Measurements from ENCODE around the gene FKBP1B. TPM values are rescaled to one million over a fixed set of nuclear protein-coding genes. Genes with fewer than 3 reads are reported as not detected.

The FKBP1B gene
- total RNA-seq, 1 experiment from 2014 or later = 15.1 TPM

DNA sequence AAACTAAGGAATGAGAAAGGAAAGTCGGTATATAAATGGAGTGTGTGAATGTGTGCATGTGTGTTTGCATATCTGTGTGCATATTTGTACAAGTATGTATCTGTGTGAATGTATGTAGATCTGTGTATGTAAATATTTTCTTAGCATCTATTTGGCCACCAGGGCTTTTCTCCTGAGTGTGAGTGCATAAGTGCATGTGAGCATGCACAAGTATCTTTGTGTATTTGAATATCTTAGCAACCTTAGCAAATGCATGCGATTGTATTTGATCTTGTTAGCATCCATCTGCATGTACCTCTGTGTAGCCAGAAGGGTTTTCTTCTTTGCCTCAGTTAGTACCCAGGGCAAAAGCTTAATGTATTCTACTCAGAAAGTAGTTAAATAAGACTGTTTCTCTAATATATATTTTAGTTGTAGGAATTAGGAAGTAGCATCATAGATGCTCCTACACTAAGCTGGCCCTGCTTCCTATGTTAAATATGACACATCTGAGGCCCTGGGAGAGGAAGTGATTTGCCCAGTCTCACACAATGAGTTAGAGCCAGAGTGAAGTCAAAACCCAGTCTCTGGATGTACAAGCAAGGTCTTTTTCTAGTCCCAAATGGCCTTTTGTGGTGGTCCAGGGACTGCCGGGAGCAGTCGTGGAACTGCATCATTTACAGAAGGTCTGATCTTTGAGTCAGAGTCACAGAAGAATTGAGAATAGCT lies 9.2 kb downstream of the FKBP1B start:
- H3K27ac ChIP-seq = no peak overlapping the region
- no peaks in the 10 kb centered on the region for H3K36me3 ChIP-seq
- no peaks in the 10 kb centered on the region for H3K4me1 ChIP-seq (replicated peaks)
- no peaks in the 10 kb centered on the region for H3K27me3 ChIP-seq (replicated peaks)
- no peaks in the 10 kb centered on the region for H3K9me3 ChIP-seq (replicated peaks)
- no peak overlapping the region for H3K4me3 ChIP-seq
- no peak for DNase-seq (ENCODE audit: low read depth in 1 of 2, low spot score in 2 of 2)

DNA sequence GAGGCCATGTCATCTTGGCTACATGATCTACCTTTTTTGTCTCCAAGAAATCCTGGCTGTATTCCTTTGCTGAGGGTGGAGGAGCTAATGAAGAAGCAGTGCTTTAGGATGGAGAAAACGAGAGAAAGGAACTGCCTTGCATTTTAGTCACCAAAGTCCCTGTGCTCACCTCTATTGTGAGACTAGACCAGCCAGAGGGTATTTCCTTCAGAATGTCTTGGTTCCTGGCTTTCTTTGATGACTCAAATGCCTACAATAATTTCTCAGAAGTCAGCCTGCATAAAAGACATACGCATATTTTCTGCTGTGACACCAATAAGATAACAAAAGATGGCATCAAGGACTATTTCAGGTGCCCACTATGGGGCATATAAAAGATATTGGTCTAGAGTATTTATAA lies 15.8 kb downstream of the FKBP1B start:
- H3K9me3 ChIP-seq (replicated peaks) = no peaks in the 10 kb centered on the region
- H3K27me3 ChIP-seq (replicated peaks) = no peaks in the 10 kb centered on the region
- no peak for DNase-seq (ENCODE audit: low read depth in 1 of 2, low spot score in 2 of 2)
- no peak overlapping the region for H3K27ac ChIP-seq
- no peaks in the 10 kb centered on the region for H3K4me1 ChIP-seq (replicated peaks)
- H3K4me3 ChIP-seq = no peak overlapping the region
- peaks cover 50% of the 10 kb centered on the region for H3K36me3 ChIP-seq

- no peak overlapping the region for H3K27ac ChIP-seq
- peaks cover 7% of the 10 kb centered on the region; the same call in 1 of the 2 replicates for H3K4me1 ChIP-seq (replicated peaks)
- peaks cover 60% of the 10 kb centered on the region for H3K36me3 ChIP-seq
- no peak overlapping the region for H3K4me3 ChIP-seq
- no peak for DNase-seq (ENCODE audit: low read depth in 1 of 2, low spot score in 2 of 2)
- H3K9me3 ChIP-seq (replicated peaks) = no peaks in the 10 kb centered on the region
- H3K27me3 ChIP-seq (replicated peaks) = no peaks in the 10 kb centered on the region
These were observed 22.7 kb downstream of the FKBP1B start for GRCh38 chr2:24072259-24072658.

- no peaks in the 10 kb centered on the region for H3K27me3 ChIP-seq (replicated peaks)
- H3K36me3 ChIP-seq = peaks cover 44% of the 10 kb centered on the region
- H3K4me3 ChIP-seq = no peak overlapping the region
- peaks cover 11% of the 10 kb centered on the region; the same call in 1 of the 2 replicates for H3K4me1 ChIP-seq (replicated peaks)
- no peak overlapping the region for H3K27ac ChIP-seq
- DNase-seq (ENCODE audit: low read depth in 1 of 2, low spot score in 2 of 2) = no peak
- no peaks in the 10 kb centered on the region for H3K9me3 ChIP-seq (replicated peaks)
These were observed 24.3 kb downstream of the FKBP1B start for GRCh38 chr2:24073816-24074215.

- DNase-seq (ENCODE audit: low read depth in 1 of 2, low spot score in 2 of 2) = no peak
- no peaks in the 10 kb centered on the region for H3K27me3 ChIP-seq (replicated peaks)
- H3K4me3 ChIP-seq = peak overlapping the region; percentile 58
- peaks cover 11% of the 10 kb centered on the region; the same call in 1 of the 2 replicates for H3K4me1 ChIP-seq (replicated peaks)
- H3K36me3 ChIP-seq = peaks cover 33% of the 10 kb centered on the region
- H3K27ac ChIP-seq = no peak overlapping the region; the same call in 1 of the 2 replicates
- H3K9me3 ChIP-seq (replicated peaks) = no peaks in the 10 kb centered on the region
These were observed 25.7 kb downstream of the FKBP1B start for GRCh38 chr2:24075259-24075658.

DNA sequence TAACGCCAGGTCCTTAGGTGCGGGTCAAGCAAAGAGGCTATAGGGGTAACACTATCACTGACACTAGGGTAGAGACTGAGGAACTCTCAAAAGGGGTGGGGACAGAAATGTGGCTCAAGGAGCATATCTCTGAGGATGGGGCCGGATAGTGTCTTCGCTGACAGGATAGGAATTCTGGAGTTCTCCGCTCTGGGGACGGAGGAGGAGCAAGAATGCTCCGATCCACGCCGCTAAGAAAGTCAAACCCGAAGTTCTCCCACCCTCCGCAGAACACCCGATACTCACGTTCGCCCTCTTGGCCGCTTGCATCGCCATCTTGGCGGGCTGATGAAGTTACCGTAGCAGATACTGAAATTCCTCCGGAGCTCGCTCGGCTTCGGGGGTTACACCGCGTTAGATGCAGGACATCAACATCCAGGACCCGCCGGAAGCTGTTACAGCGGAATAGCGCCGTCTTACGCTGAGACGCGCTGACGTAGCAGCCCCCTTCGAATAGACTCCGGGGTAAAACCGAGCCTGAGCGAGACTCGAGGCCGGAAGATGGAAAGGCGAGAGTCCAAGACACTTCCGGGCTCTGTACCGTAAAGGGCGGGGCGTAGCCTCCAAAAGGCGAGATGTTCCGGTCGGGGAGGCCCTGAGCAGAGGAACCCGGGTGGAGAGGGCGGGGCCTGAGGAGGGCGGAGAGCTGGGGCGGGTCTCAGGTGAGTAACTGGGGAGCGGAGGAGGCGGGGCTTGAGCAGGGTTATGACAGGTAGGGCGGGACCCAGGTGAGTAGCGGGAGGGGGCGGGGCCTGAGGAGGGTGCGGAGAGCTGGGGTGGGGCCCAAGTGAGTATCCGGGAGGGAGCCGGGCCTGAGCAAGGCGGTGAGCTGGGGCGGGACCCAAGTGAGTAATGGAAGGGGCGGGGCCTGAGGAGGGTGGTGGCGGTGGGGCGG lies 26.6 kb downstream of the FKBP1B start, which contains the start of gene SF3B6:
Gene SF3B6, minus strand, starts transcription at position 412 of the 934 bp plus-strand sequence. Its CDS starts 97 bp downstream, at position 315.
- Histone ChIP-seq H3K9me3 (replicated peaks) (no peaks in the 10 kb centered on the region), H3K4me3 (peak within 1 kb of the TSS; percentile 58), H3K27ac (peak within 1 kb of the TSS; percentile 34), H3K36me3 (peaks cover 27% of the 10 kb centered on the region), H3K4me1 (replicated peaks) (peaks cover 11% of the 10 kb centered on the region; the same call in 1 of the 2 replicates), H3K27me3 (replicated peaks) (no peaks in the 10 kb centered on the region)
- peak; percentile 96 to 99 for DNase-seq (ENCODE audit: low read depth in 1 of 2, low spot score in 2 of 2)

- Histone ChIP-seq H3K4me3 (peak overlapping the region; percentile 58), H3K4me1 (replicated peaks) (peaks cover 11% of the 10 kb centered on the region; the same call in 1 of the 2 replicates), H3K27ac (no peak overlapping the region), H3K27me3 (replicated peaks) (no peaks in the 10 kb centered on the region), H3K9me3 (replicated peaks) (no peaks in the 10 kb centered on the region), H3K36me3 (peaks cover 22% of the 10 kb centered on the region)
- peak in 1 of 2 experiments; percentile 20 for DNase-seq (ENCODE audit: low read depth in 1 of 2, low spot score in 2 of 2)
These were observed 27.5 kb downstream of the FKBP1B start for GRCh38 chr2:24076849-24077534.

GRCh38 chr2:24077535-24077877 lies 28.0 kb downstream of the FKBP1B start:
- Histone ChIP-seq H3K27ac (no peak overlapping the region), H3K36me3 (peaks cover 21% of the 10 kb centered on the region), H3K9me3 (replicated peaks) (no peaks in the 10 kb centered on the region), H3K4me3 (peak overlapping the region; percentile 58), H3K4me1 (replicated peaks) (peaks cover 11% of the 10 kb centered on the region; the same call in 1 of the 2 replicates), H3K27me3 (replicated peaks) (no peaks in the 10 kb centered on the region)
- no peak for DNase-seq (ENCODE audit: low read depth in 1 of 2, low spot score in 2 of 2)

GRCh38 chr2:24077879-24078278 lies 28.3 kb downstream of the FKBP1B start:
- peaks cover 11% of the 10 kb centered on the region; the same call in 1 of the 2 replicates for H3K4me1 ChIP-seq (replicated peaks)
- H3K27me3 ChIP-seq (replicated peaks) = no peaks in the 10 kb centered on the region
- H3K4me3 ChIP-seq = no peak overlapping the region
- peaks cover 21% of the 10 kb centered on the region for H3K36me3 ChIP-seq
- no peak for DNase-seq (ENCODE audit: low read depth in 1 of 2, low spot score in 2 of 2)
- H3K9me3 ChIP-seq (replicated peaks) = no peaks in the 10 kb centered on the region
- H3K27ac ChIP-seq = no peak overlapping the region

- DNase-seq (ENCODE audit: low read depth in 1 of 2, low spot score in 2 of 2) = no peak
- Histone ChIP-seq H3K27me3 (replicated peaks) (no peaks in the 10 kb centered on the region), H3K4me1 (replicated peaks) (peaks cover 25% of the 10 kb centered on the region), H3K4me3 (no peak overlapping the region), H3K36me3 (peaks cover 15% of the 10 kb centered on the region), H3K9me3 (replicated peaks) (no peaks in the 10 kb centered on the region), H3K27ac (no peak overlapping the region)
These were observed 31.2 kb downstream of the FKBP1B start for GRCh38 chr2:24080701-24081100.

- DNase-seq (ENCODE audit: low read depth in 1 of 2, low spot score in 2 of 2) = no peak
- no peak overlapping the region for H3K4me3 ChIP-seq
- H3K9me3 ChIP-seq (replicated peaks) = no peaks in the 10 kb centered on the region
These were observed 33.4 kb downstream of the FKBP1B start for GRCh38 chr2:24082787-24083566.

GRCh38 chr2:24083567-24084385 lies 34.2 kb downstream of the FKBP1B start:
- peak overlapping the region; percentile 23; the same call in 1 of the 2 replicates for H3K27ac ChIP-seq
- peaks cover 15% of the 10 kb centered on the region for H3K36me3 ChIP-seq
- peaks cover 18% of the 10 kb centered on the region for H3K4me1 ChIP-seq (replicated peaks)
- H3K9me3 ChIP-seq (replicated peaks) = no peaks in the 10 kb centered on the region
- H3K27me3 ChIP-seq (replicated peaks) = no peaks in the 10 kb centered on the region
- H3K4me3 ChIP-seq = peak overlapping the region; percentile 50
- no peak for DNase-seq (ENCODE audit: low read depth in 1 of 2, low spot score in 2 of 2)

More at GRCh38 chr2:24082787-24083566, 33.4 kb downstream of the FKBP1B start:
- Histone ChIP-seq H3K27ac (no peak overlapping the region), H3K27me3 (replicated peaks) (no peaks in the 10 kb centered on the region), H3K36me3 (peaks cover 15% of the 10 kb centered on the region), H3K4me1 (replicated peaks) (peaks cover 18% of the 10 kb centered on the region)
